Fibroblast of lung (primary cell): Measurements from ENCODE around the gene EFHB. TPM values are rescaled to one million over a fixed set of nuclear protein-coding genes. Genes with fewer than 3 reads are reported as not detected.

ENCODE experiments used
- DNase-seq, 2 donors: peaks; one replicate each; pipeline versions ENCODE4 v3.0.0 to v3.0.0-alpha.2; 2010; ENCODE audit warnings: low read depth in 2 of 2
- H2AFZ ChIP-seq: 2 replicates; pipeline ENCODE4 v1.5.1; 2012; ENCODE audit warnings: low read length, control low read depth, inconsistent platforms
- H3K27ac ChIP-seq: 2 replicates; pipeline ENCODE4 v1.5.1; 2011; ENCODE audit warnings: low read length, control low read depth; ENCODE audit not compliant: insufficient read depth
- H3K27me3 ChIP-seq: 2 replicates; pipeline ENCODE4 v1.5.1; 2011; ENCODE audit warnings: mild to moderate bottlenecking, low read length; ENCODE audit not compliant: control insufficient read depth, insufficient read depth
- H3K36me3 ChIP-seq: 2 replicates; pipeline ENCODE4 v1.5.1; 2011; ENCODE audit warnings: low read length; ENCODE audit not compliant: control insufficient read depth, insufficient read depth
- H3K4me1 ChIP-seq: 2 replicates; pipeline ENCODE4 v1.5.1; 2011; ENCODE audit warnings: low read length; ENCODE audit not compliant: control insufficient read depth, insufficient read depth; ENCODE audit errors: extremely low read depth
- H3K4me2 ChIP-seq: 2 replicates; pipeline ENCODE4 v1.5.1; 2011; ENCODE audit warnings: low read length, control low read depth; ENCODE audit not compliant: insufficient read depth; ENCODE audit errors: extremely low read depth
- H3K4me3 ChIP-seq, 4 experiments: fragments of 200-600 bp in 1 of 4; sonication (generic) in 1 of 4; replicated peaks in 1 of 4; 2 replicates each; pipeline ENCODE4 v1.5.1; 2011 to 2016; ENCODE audit warnings: low read length in 4 of 4, low read depth in 3 of 4, mild to moderate bottlenecking in 3 of 4, control low read depth in 2 of 4, inconsistent platforms in 1 of 4, mixed read lengths in 1 of 4; ENCODE audit not compliant: insufficient read depth in 1 of 4; ENCODE audit errors: control extremely low read depth in 1 of 4
- H3K79me2 ChIP-seq: 2 replicates; pipeline ENCODE4 v1.5.1; 2012; ENCODE audit warnings: mild to moderate bottlenecking, low read length, inconsistent platforms; ENCODE audit not compliant: control insufficient read depth, insufficient read depth
- H3K9ac ChIP-seq: 2 replicates; pipeline ENCODE4 v1.5.1; 2011; ENCODE audit warnings: mild to moderate bottlenecking, low read length, control low read depth; ENCODE audit not compliant: insufficient read depth
- H3K9me3 ChIP-seq: 2 replicates; pipeline ENCODE4 v1.5.1; 2012; ENCODE audit warnings: low read depth, low read length; ENCODE audit not compliant: control insufficient read depth, insufficient read depth
- H4K20me1 ChIP-seq: 2 replicates; pipeline ENCODE4 v1.5.1; 2011; ENCODE audit warnings: low read length; ENCODE audit not compliant: control insufficient read depth, insufficient read depth; ENCODE audit errors: extremely low read depth
- EZH2 ChIP-seq: IDR thresholded peaks from 2 replicates; pipeline ENCODE4 v1.5.1; 2012; ENCODE audit warnings: low read length, control low read depth, mild to moderate bottlenecking; ENCODE audit errors: missing control alignments
- polyA plus RNA-seq, 2 donors: library from polyadenylated mRNA; depleted of rRNA in 1 of 2; stranded (reverse) in 1 of 2; unstranded in 1 of 2; fragments of >200 nt; gene quantifications; 2 replicates each; pipeline ENCODE4 v1.2.1, GENCODE V29; 2011 to 2012; ENCODE audit warnings: missing spikeins in 1 of 2
- total RNA-seq: library from RNA; depleted of rRNA; stranded (reverse); fragments of >200 nt; gene quantifications from 2 replicates; pipeline ENCODE4 v1.2.1, GENCODE V29; 2014
- TF ChIP-seq, protein P1 (sequence below), 2 donors: IDR thresholded peaks in 1 of 2; conservative IDR thresholded peaks in 1 of 2; 1 replicate in 1 of 2; 2 replicates in 1 of 2; pipeline ENCODE4 v1.5.1; 2011 to 2012; ENCODE audit warnings: low read length in 2 of 2, control low read depth in 1 of 2, inconsistent platforms in 1 of 2, low read depth in 1 of 2, mild to moderate bottlenecking in 1 of 2

EFHB gene
- total and polyA plus RNA-seq, 2 donors (not counting 1 experiment from before 2014, with no cell fraction given): 0.43 to 0.83 TPM

DNA sequence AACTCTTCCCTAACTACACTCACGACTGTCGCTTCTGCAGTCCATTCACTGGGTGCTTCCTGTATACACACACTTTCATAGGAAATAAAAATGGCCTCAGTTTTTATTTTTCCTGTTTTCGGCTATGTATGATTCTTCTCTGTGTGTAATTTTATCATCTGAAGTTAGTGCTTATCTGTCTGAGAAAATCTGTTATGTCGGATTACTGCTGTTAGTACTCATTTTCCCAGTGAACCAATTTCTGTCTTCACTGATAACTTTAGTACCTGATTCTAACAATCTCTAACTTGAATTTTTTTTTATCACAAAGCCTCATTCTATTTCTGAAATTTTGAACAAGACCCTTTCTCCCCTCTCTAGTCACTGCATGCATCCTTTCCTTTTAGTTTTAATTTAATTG is 33.8 kb upstream of the EFHB start:
- H3K27ac ChIP-seq: no peak overlapping the region
- H2AFZ ChIP-seq: no peak overlapping the region
- TF ChIP-seq, protein P1, sequence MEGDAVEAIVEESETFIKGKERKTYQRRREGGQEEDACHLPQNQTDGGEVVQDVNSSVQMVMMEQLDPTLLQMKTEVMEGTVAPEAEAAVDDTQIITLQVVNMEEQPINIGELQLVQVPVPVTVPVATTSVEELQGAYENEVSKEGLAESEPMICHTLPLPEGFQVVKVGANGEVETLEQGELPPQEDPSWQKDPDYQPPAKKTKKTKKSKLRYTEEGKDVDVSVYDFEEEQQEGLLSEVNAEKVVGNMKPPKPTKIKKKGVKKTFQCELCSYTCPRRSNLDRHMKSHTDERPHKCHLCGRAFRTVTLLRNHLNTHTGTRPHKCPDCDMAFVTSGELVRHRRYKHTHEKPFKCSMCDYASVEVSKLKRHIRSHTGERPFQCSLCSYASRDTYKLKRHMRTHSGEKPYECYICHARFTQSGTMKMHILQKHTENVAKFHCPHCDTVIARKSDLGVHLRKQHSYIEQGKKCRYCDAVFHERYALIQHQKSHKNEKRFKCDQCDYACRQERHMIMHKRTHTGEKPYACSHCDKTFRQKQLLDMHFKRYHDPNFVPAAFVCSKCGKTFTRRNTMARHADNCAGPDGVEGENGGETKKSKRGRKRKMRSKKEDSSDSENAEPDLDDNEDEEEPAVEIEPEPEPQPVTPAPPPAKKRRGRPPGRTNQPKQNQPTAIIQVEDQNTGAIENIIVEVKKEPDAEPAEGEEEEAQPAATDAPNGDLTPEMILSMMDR (conservative IDR thresholded peaks at IDR 0.05 in 1 of 2, IDR thresholded peaks at IDR 0.05 in 1 of 2; ENCODE audit: low read depth in 1 of 2, low read length in 2 of 2): no peak
- TF ChIP-seq EZH2: no peak
- no peaks in the 10 kb centered on the region for H3K27me3 ChIP-seq
- peaks cover 2% of the 10 kb centered on the region for H4K20me1 ChIP-seq
- no peak for DNase-seq
- no peak overlapping the region for H3K4me3 ChIP-seq
- H3K9me3 ChIP-seq: no peaks in the 10 kb centered on the region
- H3K4me2 ChIP-seq: no peak overlapping the region
- H3K79me2 ChIP-seq: peaks cover 73% of the 10 kb centered on the region
- H3K9ac ChIP-seq: no peak overlapping the region
- H3K4me1 ChIP-seq: no peaks in the 10 kb centered on the region
- no peaks in the 10 kb centered on the region for H3K36me3 ChIP-seq

DNA sequence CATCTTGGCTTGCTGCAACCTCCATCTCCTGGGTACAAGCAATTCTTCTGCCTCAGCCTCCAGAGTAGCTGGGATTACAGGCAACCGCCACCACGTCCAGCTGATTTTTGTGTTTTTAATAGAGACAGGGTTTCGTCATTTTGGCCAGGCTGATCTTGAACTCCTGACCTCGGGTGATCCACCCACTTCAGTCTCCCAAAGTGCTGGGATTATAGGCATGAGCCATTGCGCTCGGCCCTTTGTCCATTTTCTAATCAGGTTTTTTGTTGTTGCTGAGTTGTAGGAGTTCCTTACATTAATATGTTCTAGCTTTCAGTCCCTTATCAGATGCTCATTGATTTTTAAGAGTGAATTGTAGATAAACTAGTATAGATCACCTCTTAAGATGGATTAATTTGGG is 33.2 kb upstream of the EFHB start:
- H3K9me3 ChIP-seq: no peaks in the 10 kb centered on the region
- no peak overlapping the region for H3K27ac ChIP-seq
- H3K27me3 ChIP-seq: no peaks in the 10 kb centered on the region
- no peaks in the 10 kb centered on the region for H4K20me1 ChIP-seq
- H3K4me1 ChIP-seq: no peaks in the 10 kb centered on the region
- H3K4me2 ChIP-seq: no peak overlapping the region
- H3K9ac ChIP-seq: no peak overlapping the region
- peaks cover 71% of the 10 kb centered on the region for H3K79me2 ChIP-seq
- H3K36me3 ChIP-seq: no peaks in the 10 kb centered on the region
- H3K4me3 ChIP-seq: no peak overlapping the region
- TF ChIP-seq EZH2: no peak
- TF ChIP-seq, protein P1 (conservative IDR thresholded peaks at IDR 0.05 in 1 of 2, IDR thresholded peaks at IDR 0.05 in 1 of 2; ENCODE audit: low read depth in 1 of 2, low read length in 2 of 2): no peak
- H2AFZ ChIP-seq: no peak overlapping the region
- no peak for DNase-seq

DNA sequence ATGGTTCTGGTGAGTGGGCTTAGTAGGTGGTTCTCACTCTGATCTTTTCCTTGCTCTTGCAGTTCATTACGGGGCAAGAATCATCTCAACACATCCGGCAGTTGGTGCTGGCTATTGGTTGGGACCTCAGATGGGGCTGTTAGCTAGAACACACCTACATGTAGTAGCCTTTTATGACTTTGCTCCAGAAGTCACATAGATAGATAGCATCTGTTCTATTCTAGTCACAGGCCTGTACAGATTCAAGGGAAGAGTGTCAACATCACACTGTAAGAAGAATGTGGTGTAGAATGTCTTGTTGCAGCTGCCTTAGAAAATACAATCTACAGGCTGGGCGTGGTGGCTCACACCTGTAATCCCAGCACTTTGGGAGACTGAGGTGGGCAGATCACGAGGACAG is 27.9 kb upstream of the EFHB start:
- DNase-seq: no peak
- TF ChIP-seq EZH2: no peak
- TF ChIP-seq, protein P1 (conservative IDR thresholded peaks at IDR 0.05 in 1 of 2, IDR thresholded peaks at IDR 0.05 in 1 of 2; ENCODE audit: low read depth in 1 of 2, low read length in 2 of 2): no peak
- H3K4me2 ChIP-seq: no peak overlapping the region
- H3K4me1 ChIP-seq: no peaks in the 10 kb centered on the region
- no peak overlapping the region for H3K27ac ChIP-seq
- H3K27me3 ChIP-seq: no peaks in the 10 kb centered on the region
- H3K9ac ChIP-seq: no peak overlapping the region
- peaks cover 82% of the 10 kb centered on the region for H3K79me2 ChIP-seq
- no peak overlapping the region for H3K4me3 ChIP-seq
- peaks cover 2% of the 10 kb centered on the region for H4K20me1 ChIP-seq
- H3K9me3 ChIP-seq: no peaks in the 10 kb centered on the region
- H2AFZ ChIP-seq: no peak overlapping the region
- H3K36me3 ChIP-seq: no peaks in the 10 kb centered on the region
